Esophagus squamous epithelium (tissue), 5 donors: ENCODE data around the gene UGT2B10. TPM values are rescaled to one million over a fixed set of nuclear protein-coding genes. Genes with fewer than 3 reads are reported as not detected.

Experiments
- DNase-seq: peaks from one replicate; lab custom pipeline; 2025; lab: John Stamatoyannopoulos, UW
- H3K27ac ChIP-seq, 4 donors: fragments of 200-600 bp; sonication (generic); one replicate each; pipeline ENCODE4 v1.5.1; 2016 to 2019; ENCODE audit warnings: mild to moderate bottlenecking in 1 of 4
- H3K27me3 ChIP-seq, 4 donors: fragments of 200-600 bp; sonication (generic); 1 replicate in 3 of 4; 2 replicates in 1 of 4; pipeline versions ENCODE4 v1.5.1 to v1.6.0; 2017 to 2021; ENCODE audit warnings: antibody characterized with exemption in 1 of 4
- H3K36me3 ChIP-seq, 3 donors: fragments of 200-600 bp; sonication (generic); one replicate each; pipeline ENCODE4 v1.5.1; 2016 to 2019
- H3K4me1 ChIP-seq, 3 donors: fragments of 200-600 bp; sonication (generic); one replicate each; pipeline ENCODE4 v1.5.1; 2017 to 2019
- H3K4me3 ChIP-seq, 4 donors: fragments of 200-600 bp; sonication (generic); 1 replicate in 3 of 4; 2 replicates in 1 of 4; pipeline ENCODE4 v1.5.1; 2016 to 2019; ENCODE audit warnings: mild to moderate bottlenecking in 2 of 4, moderate library complexity in 1 of 4
- H3K9me3 ChIP-seq, 3 donors: fragments of 200-600 bp; sonication (generic); one replicate each; pipeline ENCODE4 v1.5.1; 2016 to 2019
- CTCF ChIP-seq, 6 experiments: fragments of 450-650 bp in 4 of 6; fragments of 200-600 bp in 2 of 6; sonication (generic) in 2 of 6; IDR thresholded peaks; one replicate each; pipeline ENCODE4 v1.5.1; 2016 to 2019; ENCODE audit warnings: antibody characterized with exemption in 6 of 6, mild to moderate bottlenecking in 4 of 6, moderate library complexity in 4 of 6
- POLR2A ChIP-seq, 4 donors: fragments of 450-650 bp; IDR thresholded peaks; one replicate each; pipeline ENCODE4 v1.6.1; 2017; ENCODE audit warnings: antibody characterized with exemption in 4 of 4, mild to moderate bottlenecking in 4 of 4, moderate library complexity in 3 of 4
- WGBS, 2 donors: methylation state at CpG; one replicate each; pipeline ENCODE4 v1.1.5; 2018; 5-methylcytosine and 5-hydroxymethylcytosine counted together
- intact Hi-C: fragments of 100-400 bp; cut with DNase I; formaldehyde crosslinking; loops from one replicate; pipeline ENCODE4 v1.15.0; 2022
- total RNA-seq, 4 donors: library from RNA; depleted of rRNA; stranded (reverse); fragments of >200 nt; gene quantifications; one replicate each; pipeline ENCODE4 v1.1.0, GENCODE V29; 2016
- donor health status: DM: yes; HTN: yes; CAD: no.

UGT2B10 gene
- total RNA-seq, 4 donors from 2014 or later: not detected

DNA sequence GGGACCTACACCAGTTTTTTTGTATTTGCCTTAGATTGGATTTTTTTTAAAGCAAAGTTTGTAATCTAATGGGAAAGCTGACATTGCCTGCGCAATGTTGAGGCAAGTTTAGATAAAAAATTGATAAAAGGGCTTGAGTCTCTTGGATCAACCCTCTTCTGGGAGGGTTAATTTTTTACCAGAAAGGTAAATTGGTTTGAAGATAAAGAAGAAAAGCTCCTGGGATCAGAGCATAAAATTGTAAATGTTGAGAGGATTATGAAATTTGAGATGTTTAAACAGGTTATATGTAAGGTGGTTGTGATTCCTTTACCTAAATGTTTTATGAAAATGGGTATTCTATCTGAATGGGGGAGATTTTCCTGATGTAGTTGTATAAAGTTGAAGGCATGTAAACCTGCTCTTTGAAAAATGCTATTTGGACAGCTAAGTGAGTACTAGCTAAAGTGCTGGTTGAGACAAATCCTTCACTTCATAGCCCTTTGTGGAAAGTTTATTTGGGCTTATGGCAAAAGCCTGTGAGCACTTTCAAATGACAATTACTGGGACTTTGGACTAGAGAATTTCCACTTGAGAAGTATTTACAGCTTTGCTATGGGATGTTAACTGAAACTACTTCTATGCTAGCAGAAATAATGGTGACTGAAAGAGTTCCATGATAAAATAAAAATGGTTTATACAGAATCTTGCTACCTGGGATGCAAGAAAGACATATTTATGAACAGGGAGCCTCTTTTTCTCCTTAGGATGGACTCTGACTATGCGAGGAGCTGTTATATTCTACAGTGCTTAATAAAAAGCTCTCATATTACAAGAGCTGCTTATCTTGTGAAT, 56.2 kb downstream of the UGT2B10 start:
- H3K9me3 ChIP-seq: no peaks in the 10 kb centered on the region
- peaks cover 0 to 13% (median 0%) of the 10 kb centered on the region in 3 donors for H3K4me1 ChIP-seq
- no peaks in the 10 kb centered on the region for H3K36me3 ChIP-seq
- no peaks in the 10 kb centered on the region for H3K27me3 ChIP-seq
- intact Hi-C loops: no loop called here
- no peak for TF ChIP-seq POLR2A (IDR thresholded peaks at IDR 0.05)
- no peak for TF ChIP-seq CTCF (IDR thresholded peaks at IDR 0.05)
- no peak overlapping the region for H3K27ac ChIP-seq
- DNase-seq: no peak
- no peak overlapping the region for H3K4me3 ChIP-seq
- WGBS, 2 donors: 65% methylated on average over 2 of the region's 2 CpGs

GRCh38 chr4:68872643-68873502, 57.1 kb downstream of the UGT2B10 start:
- H3K4me3 ChIP-seq: no peak overlapping the region
- intact Hi-C loops: no loop called here
- no peaks in the 10 kb centered on the region for H3K9me3 ChIP-seq
- 37 to 55% methylated on average over 3 of the region's 3 CpGs for WGBS, 2 donors
- H3K27ac ChIP-seq: no peak overlapping the region
- H3K4me1 ChIP-seq: peaks cover 0 to 13% (median 0%) of the 10 kb centered on the region in 3 donors
- H3K27me3 ChIP-seq: no peaks in the 10 kb centered on the region
- no peak for TF ChIP-seq CTCF (IDR thresholded peaks at IDR 0.05)
- no peak for TF ChIP-seq POLR2A (IDR thresholded peaks at IDR 0.05)
- no peak for DNase-seq
- no peaks in the 10 kb centered on the region for H3K36me3 ChIP-seq

DNA sequence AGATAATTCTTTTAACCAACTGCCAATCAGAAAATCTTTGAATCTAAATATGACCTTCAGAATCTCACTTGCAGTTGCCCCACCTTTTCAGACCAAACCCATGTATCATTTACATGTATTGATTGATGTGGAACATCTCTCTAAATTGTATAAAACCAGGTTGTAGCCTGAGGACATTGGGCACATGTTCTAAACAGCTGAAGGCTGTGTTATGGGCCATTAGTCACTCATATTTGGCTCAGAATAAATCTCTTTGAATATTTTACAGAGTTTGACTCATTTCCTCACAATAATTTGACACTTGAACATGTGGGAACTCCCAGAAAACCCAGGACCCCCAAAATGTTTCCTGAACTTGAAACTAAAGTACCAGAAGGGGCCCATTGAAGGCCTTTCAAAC, 58.7 kb downstream of the UGT2B10 start:
- intact Hi-C loops: no loop called here
- H3K27me3 ChIP-seq: no peaks in the 10 kb centered on the region
- no peak for DNase-seq
- no peak overlapping the region for H3K4me3 ChIP-seq
- H3K4me1 ChIP-seq: peaks cover 0 to 13% (median 0%) of the 10 kb centered on the region in 3 donors
- no peaks in the 10 kb centered on the region for H3K9me3 ChIP-seq
- TF ChIP-seq CTCF (IDR thresholded peaks at IDR 0.05): no peak
- H3K36me3 ChIP-seq: no peaks in the 10 kb centered on the region
- no peak overlapping the region for H3K27ac ChIP-seq

- no peak for DNase-seq
These were observed 61.8 kb downstream of the UGT2B10 start for GRCh38 chr4:68877555-68877954.

More at GRCh38 chr4:68877555-68877954, 61.8 kb downstream of the UGT2B10 start:
- Histone ChIP-seq H3K4me1 (peaks cover 0 to 14% (median 0%) of the 10 kb centered on the region in 3 donors), H3K36me3 (no peaks in the 10 kb centered on the region), H3K9me3 (no peaks in the 10 kb centered on the region), H3K27ac (no peak overlapping the region), H3K4me3 (no peak overlapping the region), H3K27me3 (no peaks in the 10 kb centered on the region)
- intact Hi-C loops: no loop called here
- TF ChIP-seq POLR2A (IDR thresholded peaks at IDR 0.05) (no peak), CTCF (IDR thresholded peaks at IDR 0.05) (no peak)
- WGBS, 2 donors: 88 to 96% methylated on average over 5 of the region's 5 CpGs
